Heart left ventricle (tissue), 16 donors: ENCODE data around the gene XYLT1. TPM values are rescaled to one million over a fixed set of nuclear protein-coding genes. Genes with fewer than 3 reads are reported as not detected.

ENCODE experiments used
- ATAC-seq, 4 donors: fragments of 200-7000 bp; cut with Tn5 transposase; one replicate each; pipeline ENCODE4 v1.9.1; 2020 to 2022; ENCODE audit warnings: moderate library complexity in 4 of 4, mild to moderate bottlenecking in 3 of 4, moderate number of reproducible peaks in 1 of 4
- DNase-seq, 5 donors: peaks; one replicate each; pipeline ENCODE4 v3.0.0-alpha.2; 2020
- H3K27ac ChIP-seq, 12 donors: fragments of 200-600 bp; sonication (generic) in 4 of 12; one replicate each; pipeline versions ENCODE4 v1.5.0 to v1.8.0; 2016 to 2022; ENCODE audit warnings: mild to moderate bottlenecking in 2 of 12
- H3K27me3 ChIP-seq, 9 donors: fragments of 200-600 bp; sonication (generic) in 2 of 9; one replicate each; pipeline versions ENCODE4 v1.5.1 to v1.8.0; 2016 to 2022; ENCODE audit warnings: mild to moderate bottlenecking in 3 of 9
- H3K36me3 ChIP-seq, 9 donors: fragments of 200-600 bp; sonication (generic) in 2 of 9; one replicate each; pipeline versions ENCODE4 v1.5.0 to v1.8.0; 2018 to 2022; ENCODE audit warnings: mild to moderate bottlenecking in 2 of 9
- H3K4me1 ChIP-seq, 12 donors: fragments of 200-600 bp; sonication (generic) in 4 of 12; one replicate each; pipeline versions ENCODE4 v1.5.0 to v1.8.0; 2016 to 2022; ENCODE audit warnings: mild to moderate bottlenecking in 3 of 12
- H3K4me3 ChIP-seq, 12 donors: fragments of 200-600 bp; sonication (generic) in 4 of 12; one replicate each; pipeline versions ENCODE4 v1.5.0 to v1.8.0; 2017 to 2022; ENCODE audit warnings: mild to moderate bottlenecking in 9 of 12, moderate library complexity in 4 of 12
- H3K9me3 ChIP-seq, 12 donors: fragments of 200-600 bp; sonication (generic) in 4 of 12; one replicate each; pipeline versions ENCODE4 v1.5.0 to v1.8.0; 2016 to 2022; ENCODE audit warnings: mild to moderate bottlenecking in 1 of 12
- CTCF ChIP-seq, 12 donors: fragments of 200-600 bp; sonication (generic) in 4 of 12; IDR thresholded peaks; one replicate each; pipeline versions ENCODE4 v1.5.0 to v1.8.0; 2018 to 2022; ENCODE audit warnings: antibody characterized with exemption in 12 of 12, mild to moderate bottlenecking in 5 of 12
- POLR2A ChIP-seq, 2 donors: fragments of 450-650 bp; IDR thresholded peaks; one replicate each; pipeline ENCODE4 v1.6.1; 2017; ENCODE audit warnings: antibody characterized with exemption in 2 of 2, mild to moderate bottlenecking in 2 of 2, moderate library complexity in 2 of 2
- WGBS, 4 donors: extraction: QIAGEN DNeasy Blood & Tissue Kit in 2 of 4; methylation state at CpG; one replicate each; pipeline versions ENCODE4 v1.1.5 to v1.1.7; 2013 to 2018; 5-methylcytosine and 5-hydroxymethylcytosine counted together
- intact Hi-C, 10 donors: fragments of 100-400 bp; cut with DNase I; formaldehyde crosslinking; loops; one replicate each; pipeline versions ENCODE4 v1.11.1 to v1.14.2; 2022
- polyA plus RNA-seq, 2 donors: library from polyadenylated mRNA; stranded (reverse); fragments of 200-250 nt; gene quantifications; one replicate each; pipeline ENCODE4 v1.2.3, GENCODE V29; 2013
- total RNA-seq, 9 donors: library from RNA; depleted of rRNA in 2 of 9; stranded (reverse); fragments of >200 nt in 2 of 9; fragmentation: NEBNext Ultra II Directional in 3 of 9; extraction: Animal tissue kit (Norgen Biotek cat#: 25700) in 3 of 9; gene quantifications; one replicate each; pipeline versions ENCODE4 v1.1.0 to v1.2.4, GENCODE V29; 2016 to 2023
- donor health status: ischemic (EF 13 %, LVEDD 7.1; RV severe dilation, severe dysfunction).
- donor health status: healthy with polysubstance abuse.
- donor health status: DM: no; HTN: yes; CAD: no.
- donor health status: DM: no; HTN: no; CAD: no.
- donor health status: ischemic (EF 25% LVEDD 6.9; RV normal size, moderate dysfunction).
- donor health status: ischemic (EF 25% LVEDD 5.7; RV mildly dilated, moderate dysfunction).
- donor health status: healthy.
- donor health status: DM: yes; HTN: yes; CAD: no.
- donor health status: ischemic (EF 35%, LVEDD 5.7; RV mildly dilated, moderate dysfunction).
- donor health status: nonischemic (EF 11% LVEDD 7.7; RV severe dilation, severe dysfunction).
- donor health status: DM: yes; HTN: yes; CAD: no.
- donor health status: PGD.
- donor health status: ischemic (EF 29% LVEDD 5.4; RV normal size, mild dysfunction).
- donor health status: nonischemic (EF 23%, LVEDD 6.1; RV moderate dilation, normal function).

XYLT1 gene
- total and polyA plus RNA-seq, 11 donors = 0.46 to 12.3 (median 2.4) TPM

DNA sequence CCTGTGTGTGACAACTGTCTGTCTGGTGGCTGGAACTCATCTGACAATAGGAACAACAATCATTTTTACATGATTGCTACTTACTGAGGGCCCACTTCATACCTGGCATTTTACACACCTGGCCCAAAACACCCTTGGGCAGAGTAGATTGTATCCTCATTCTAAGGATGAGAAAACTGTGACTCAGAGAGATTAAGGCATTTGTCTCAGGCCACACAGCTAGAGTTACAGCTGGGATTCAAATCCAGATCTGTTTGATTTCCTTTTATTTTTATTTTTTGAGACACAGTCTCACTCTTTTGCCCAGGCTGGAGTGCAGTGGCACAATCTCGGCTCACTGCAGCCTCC is 242.1 kb downstream of the XYLT1 start:
- no peaks in the 10 kb centered on the region for H3K36me3 ChIP-seq
- TF ChIP-seq POLR2A (IDR thresholded peaks at IDR 0.05) (no peak), CTCF (IDR thresholded peaks at IDR 0.05) (no peak)
- 76 to 100% (median 91%) methylated on average over 1 of the region's 1 CpG for whole genome bisulfite sequencing, 4 donors
- H3K4me3 ChIP-seq = no peak overlapping the region
- DNase-seq (no peak), ATAC-seq (no peak)
- H3K4me1 ChIP-seq = peaks cover 0 to 22% (median 12%) of the 10 kb centered on the region in 12 donors
- intact Hi-C loops = loop anchor here in 1 of 10 donors (10.0 kb wide), 1 partner anchor 146 kb away; no protein-coding TSS in a partner anchor
- H3K9me3 ChIP-seq = no peaks in the 10 kb centered on the region
- H3K27ac ChIP-seq = no peak overlapping the region
- H3K27me3 ChIP-seq = no peaks in the 10 kb centered on the region

- H3K27me3 ChIP-seq = no peaks in the 10 kb centered on the region
- H3K4me1 ChIP-seq = peaks cover 0 to 24% (median 11%) of the 10 kb centered on the region in 12 donors
- ATAC-seq = no peak
- H3K36me3 ChIP-seq = no peaks in the 10 kb centered on the region
- no peak for DNase-seq
- no peak overlapping the region for H3K4me3 ChIP-seq
- intact Hi-C loops = loop anchor here in 1 of 10 donors (10.0 kb wide), 1 partner anchor 147 kb away; no protein-coding TSS in a partner anchor
- TF ChIP-seq CTCF (IDR thresholded peaks at IDR 0.05) = no peak
- TF ChIP-seq POLR2A (IDR thresholded peaks at IDR 0.05) = no peak
- H3K27ac ChIP-seq = no peak overlapping the region
- 78 to 83% (median 80%) methylated on average over 7 of the region's 7 CpGs for WGBS, 4 donors
- H3K9me3 ChIP-seq = no peaks in the 10 kb centered on the region
Measured at GRCh38 chr16:17228048-17228707, 242.6 kb downstream of the XYLT1 start.

DNA sequence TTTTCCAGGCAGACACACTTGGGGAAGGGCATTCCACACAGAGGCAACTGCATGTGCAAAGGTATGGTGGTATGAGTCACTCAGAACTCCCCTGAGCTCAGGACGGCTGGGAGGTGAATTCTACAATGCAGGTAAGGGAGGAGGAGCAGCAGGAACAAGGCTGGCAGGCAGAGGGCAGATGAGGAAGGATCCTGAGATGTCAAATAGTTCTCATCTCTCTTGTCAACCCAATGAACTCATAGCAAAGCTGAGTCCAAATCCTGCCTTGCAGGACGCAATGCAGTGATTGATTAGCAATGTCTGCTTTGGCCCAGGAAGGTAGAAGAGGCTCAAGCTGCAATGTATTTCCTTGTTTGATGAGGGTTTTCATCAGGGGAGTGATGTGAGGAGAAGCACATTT is 243.5 kb downstream of the XYLT1 start:
- DNase-seq (no peak), ATAC-seq (no peak)
- intact Hi-C loops = loop anchor here in 1 of 10 donors (10.0 kb wide), 1 partner anchor 148 kb away; no protein-coding TSS in a partner anchor
- no peak overlapping the region for H3K4me3 ChIP-seq
- no peaks in the 10 kb centered on the region for H3K9me3 ChIP-seq
- H3K36me3 ChIP-seq = no peaks in the 10 kb centered on the region
- WGBS, 4 donors = 68 to 78% (median 72%) methylated on average over 2 of the region's 2 CpGs
- peak overlapping the region in 1 of 12 donors; percentile 8 for H3K27ac ChIP-seq
- TF ChIP-seq POLR2A (IDR thresholded peaks at IDR 0.05) (no peak), CTCF (IDR thresholded peaks at IDR 0.05) (no peak)
- H3K4me1 ChIP-seq = peaks cover 0 to 30% (median 11%) of the 10 kb centered on the region in 12 donors
- H3K27me3 ChIP-seq = no peaks in the 10 kb centered on the region

GRCh38 chr16:17225541-17225940 is 245.2 kb downstream of the XYLT1 start:
- TF ChIP-seq CTCF (IDR thresholded peaks at IDR 0.05) (no peak), POLR2A (IDR thresholded peaks at IDR 0.05) (no peak)

More at GRCh38 chr16:17225541-17225940, 245.2 kb downstream of the XYLT1 start:
- H3K27me3 ChIP-seq = no peaks in the 10 kb centered on the region
- DNase-seq (no peak), ATAC-seq (peak in 1 of 4 donors; percentile 13)
- H3K4me3 ChIP-seq = no peak overlapping the region
- no peaks in the 10 kb centered on the region for H3K9me3 ChIP-seq
- intact Hi-C loops = loop anchor here in 1 of 10 donors (10.0 kb wide), 1 partner anchor 149 kb away; no protein-coding TSS in a partner anchor
- peak overlapping the region in 6 of 12 donors; percentile 26 to 79 (median 45) for H3K27ac ChIP-seq
- peaks cover 0 to 30% (median 11%) of the 10 kb centered on the region in 12 donors for H3K4me1 ChIP-seq
- no peaks in the 10 kb centered on the region for H3K36me3 ChIP-seq
- WGBS, 4 donors = 60 to 71% (median 64%) methylated on average over 7 of the region's 7 CpGs
